GM21576 (cell line): Measurements from ENCODE around the gene MAFF.

Experiments used
- ATAC-seq: cut with Tn5 transposase; IDR thresholded peaks from one replicate; pipeline ENCODE4 v1.9.1; 2021; ENCODE audit warnings: mild to moderate bottlenecking, moderate library complexity; ENCODE audit not compliant: unreplicated experiment

The MAFF gene

GRCh38 chr22:38246046-38246658 lies 44.4 kb downstream of the MAFF start:
- no peak for ATAC-seq

GRCh38 chr22:38246692-38247091 lies 44.9 kb downstream of the MAFF start:
- ATAC-seq: no peak

GRCh38 chr22:38247713-38248112 lies 45.9 kb downstream of the MAFF start:
- no peak for ATAC-seq

- no peak for ATAC-seq
Observed at GRCh38 chr22:38248280-38248679, 46.5 kb downstream of the MAFF start.

- no peak for ATAC-seq
Observed at GRCh38 chr22:38249301-38249700, 47.5 kb downstream of the MAFF start.

GRCh38 chr22:38249803-38250642 lies 48.2 kb downstream of the MAFF start:
- no peak for ATAC-seq

GRCh38 chr22:38250643-38251340 lies 49.0 kb downstream of the MAFF start:
- no peak for ATAC-seq

- no peak for ATAC-seq
Observed at GRCh38 chr22:38251341-38251692, 49.5 kb downstream of the MAFF start.

GRCh38 chr22:38255697-38256096 lies 53.9 kb downstream of the MAFF start:
- no peak for ATAC-seq

GRCh38 chr22:38257181-38257580 lies 55.4 kb downstream of the MAFF start:
- no peak for ATAC-seq

GRCh38 chr22:38257650-38258250 lies 56.0 kb downstream of the MAFF start:
- no peak for ATAC-seq

GRCh38 chr22:38258895-38259294 lies 57.1 kb downstream of the MAFF start:
- ATAC-seq: no peak

- ATAC-seq: no peak
Observed at GRCh38 chr22:38259370-38259769, 57.6 kb downstream of the MAFF start.

GRCh38 chr22:38260761-38261681 lies 59.2 kb downstream of the MAFF start:
- peak; percentile 22 for ATAC-seq

GRCh38 chr22:38262051-38262795 lies 60.4 kb downstream of the MAFF start:
- no peak for ATAC-seq

- no peak for ATAC-seq
Observed at GRCh38 chr22:38264322-38264843, 62.6 kb downstream of the MAFF start.
